ENCODE results near the gene RHOJ. TPM values are rescaled to one million over a fixed set of nuclear protein-coding genes. Genes with fewer than 3 reads are reported as not detected.
A peak's percentile ranks its signal among the peaks of the same experiment; 100 is the strongest.
"Not testable (repeated sequence)": the region's sequence is repeated elsewhere in the genome, so short reads cannot be mapped to it uniquely, and the experiment has no call there.

RHOJ gene
- total RNA-seq, 1 experiment from 2014 or later: not detected

- Histone ChIP-seq H3K4me2 (ENCODE audit: low read depth, low read length, poor library complexity, severe bottlenecking) (no peak overlapping the region), H3K4me1 (ENCODE audit: low read length) (no peaks in the 10 kb centered on the region)
- no peak for DNase-seq
These were observed 71.8 kb downstream of the RHOJ start for GRCh38 chr14:63276016-63276415.

GRCh38 chr14:63276492-63277342, 72.5 kb downstream of the RHOJ start:
- Histone ChIP-seq H3K36me3 (ENCODE audit: insufficient read depth, low read length) (no peaks in the 10 kb centered on the region), H4K20me1 (ENCODE audit: insufficient read depth, low read depth, low read length) (no peaks in the 10 kb centered on the region), H3K9me3 (ENCODE audit: low read length) (no peaks in the 10 kb centered on the region), H3K4me1 (ENCODE audit: low read length) (no peaks in the 10 kb centered on the region), H3K9me2 (replicated peaks; ENCODE audit: insufficient read depth, low read length) (no peaks in the 10 kb centered on the region), H3K4me2 (ENCODE audit: low read depth, low read length, poor library complexity, severe bottlenecking) (no peak overlapping the region), H3K79me2 (ENCODE audit: low read length) (no peaks in the 10 kb centered on the region), H2AFZ (ENCODE audit: low read length) (no peak overlapping the region), H3K27ac (ENCODE audit: low read length) (no peak overlapping the region), H3K9ac (ENCODE audit: low read length) (no peak overlapping the region), H3K27me3 (ENCODE audit: low read length) (no peaks in the 10 kb centered on the region), H3K4me3 (ENCODE audit: low read length) (no peak overlapping the region)
- DNase-seq: peak; percentile 82

More at GRCh38 chr14:63276016-63276415, 71.8 kb downstream of the RHOJ start:
- Histone ChIP-seq H3K27ac (ENCODE audit: low read length) (no peak overlapping the region), H4K20me1 (ENCODE audit: insufficient read depth, low read depth, low read length) (no peaks in the 10 kb centered on the region), H2AFZ (ENCODE audit: low read length) (no peak overlapping the region), H3K36me3 (ENCODE audit: insufficient read depth, low read length) (no peaks in the 10 kb centered on the region), H3K79me2 (ENCODE audit: low read length) (no peaks in the 10 kb centered on the region), H3K9ac (ENCODE audit: low read length) (no peak overlapping the region), H3K4me3 (ENCODE audit: low read length) (no peak overlapping the region), H3K9me2 (replicated peaks; ENCODE audit: insufficient read depth, low read length) (no peaks in the 10 kb centered on the region), H3K27me3 (ENCODE audit: low read length) (no peaks in the 10 kb centered on the region), H3K9me3 (ENCODE audit: low read length) (no peaks in the 10 kb centered on the region)

- Histone ChIP-seq H3K4me2 (ENCODE audit: low read depth, low read length, poor library complexity, severe bottlenecking) (no peak overlapping the region), H3K9me2 (replicated peaks; ENCODE audit: insufficient read depth, low read length) (no peaks in the 10 kb centered on the region), H3K27me3 (ENCODE audit: low read length) (no peaks in the 10 kb centered on the region), H3K9me3 (ENCODE audit: low read length) (no peaks in the 10 kb centered on the region), H3K4me1 (ENCODE audit: low read length) (no peaks in the 10 kb centered on the region), H3K79me2 (ENCODE audit: low read length) (no peaks in the 10 kb centered on the region), H3K9ac (ENCODE audit: low read length) (no peak overlapping the region), H3K36me3 (ENCODE audit: insufficient read depth, low read length) (no peaks in the 10 kb centered on the region), H4K20me1 (ENCODE audit: insufficient read depth, low read depth, low read length) (no peaks in the 10 kb centered on the region), H3K27ac (ENCODE audit: low read length) (no peak overlapping the region), H2AFZ (ENCODE audit: low read length) (no peak overlapping the region), H3K4me3 (ENCODE audit: low read length) (no peak overlapping the region)
- DNase-seq: no peak
These were observed 73.4 kb downstream of the RHOJ start for GRCh38 chr14:63277591-63278183.

- not testable (repeated sequence) for H3K9me3 ChIP-seq (ENCODE audit: low read length); H3K4me1 ChIP-seq (ENCODE audit: low read length); H3K79me2 ChIP-seq (ENCODE audit: low read length); H3K27ac ChIP-seq (ENCODE audit: low read length); H2AFZ ChIP-seq (ENCODE audit: low read length); H3K4me3 ChIP-seq (ENCODE audit: low read length); H3K36me3 ChIP-seq (ENCODE audit: insufficient read depth, low read length); DNase-seq; H3K9ac ChIP-seq (ENCODE audit: low read length); H3K9me2 ChIP-seq (replicated peaks; ENCODE audit: insufficient read depth, low read length); H4K20me1 ChIP-seq (ENCODE audit: insufficient read depth, low read depth, low read length); H3K4me2 ChIP-seq (ENCODE audit: low read depth, low read length, poor library complexity, severe bottlenecking); H3K27me3 ChIP-seq (ENCODE audit: low read length)
These were observed 75.7 kb downstream of the RHOJ start for GRCh38 chr14:63279933-63280332.

GRCh38 chr14:63282997-63283883, 79.0 kb downstream of the RHOJ start:
- no peak overlapping the region for H3K9ac ChIP-seq (ENCODE audit: low read length)
- H3K4me3 ChIP-seq (ENCODE audit: low read length): no peak overlapping the region
- no peaks in the 10 kb centered on the region for H3K36me3 ChIP-seq (ENCODE audit: insufficient read depth, low read length)
- H3K9me2 ChIP-seq (replicated peaks; ENCODE audit: insufficient read depth, low read length): no peaks in the 10 kb centered on the region
- H2AFZ ChIP-seq (ENCODE audit: low read length): peak overlapping the region; percentile 25
- DNase-seq: no peak
- H3K27ac ChIP-seq (ENCODE audit: low read length): no peak overlapping the region
- no peaks in the 10 kb centered on the region for H3K27me3 ChIP-seq (ENCODE audit: low read length)
- no peaks in the 10 kb centered on the region for H3K79me2 ChIP-seq (ENCODE audit: low read length)
- no peaks in the 10 kb centered on the region for H3K4me1 ChIP-seq (ENCODE audit: low read length)
- peak overlapping the region; percentile 15 for H3K4me2 ChIP-seq (ENCODE audit: low read depth, low read length, poor library complexity, severe bottlenecking)
- H4K20me1 ChIP-seq (ENCODE audit: insufficient read depth, low read depth, low read length): no peaks in the 10 kb centered on the region
- H3K9me3 ChIP-seq (ENCODE audit: low read length): no peaks in the 10 kb centered on the region

GRCh38 chr14:63283884-63284248, 79.6 kb downstream of the RHOJ start:
- Histone ChIP-seq H3K9me2 (replicated peaks; ENCODE audit: insufficient read depth, low read length) (no peaks in the 10 kb centered on the region), H4K20me1 (ENCODE audit: insufficient read depth, low read depth, low read length) (no peaks in the 10 kb centered on the region), H3K36me3 (ENCODE audit: insufficient read depth, low read length) (no peaks in the 10 kb centered on the region), H3K27ac (ENCODE audit: low read length) (no peak overlapping the region), H3K9me3 (ENCODE audit: low read length) (no peaks in the 10 kb centered on the region), H3K4me2 (ENCODE audit: low read depth, low read length, poor library complexity, severe bottlenecking) (no peak overlapping the region), H3K79me2 (ENCODE audit: low read length) (no peaks in the 10 kb centered on the region), H3K27me3 (ENCODE audit: low read length) (no peaks in the 10 kb centered on the region), H3K4me1 (ENCODE audit: low read length) (no peaks in the 10 kb centered on the region), H2AFZ (ENCODE audit: low read length) (no peak overlapping the region), H3K4me3 (ENCODE audit: low read length) (no peak overlapping the region), H3K9ac (ENCODE audit: low read length) (no peak overlapping the region)
- DNase-seq: no peak

GRCh38 chr14:63286071-63286470, 81.8 kb downstream of the RHOJ start:
- H3K4me2 ChIP-seq (ENCODE audit: low read depth, low read length, poor library complexity, severe bottlenecking): no peak overlapping the region
- H3K36me3 ChIP-seq (ENCODE audit: insufficient read depth, low read length): no peaks in the 10 kb centered on the region
- no peaks in the 10 kb centered on the region for H3K4me1 ChIP-seq (ENCODE audit: low read length)
- H3K9me3 ChIP-seq (ENCODE audit: low read length): no peaks in the 10 kb centered on the region
- H4K20me1 ChIP-seq (ENCODE audit: insufficient read depth, low read depth, low read length): no peaks in the 10 kb centered on the region
- H3K27me3 ChIP-seq (ENCODE audit: low read length): no peaks in the 10 kb centered on the region
- H3K79me2 ChIP-seq (ENCODE audit: low read length): no peaks in the 10 kb centered on the region
- no peak overlapping the region for H3K9ac ChIP-seq (ENCODE audit: low read length)
- no peak for DNase-seq
- no peak overlapping the region for H3K4me3 ChIP-seq (ENCODE audit: low read length)
- H2AFZ ChIP-seq (ENCODE audit: low read length): no peak overlapping the region
- H3K9me2 ChIP-seq (replicated peaks; ENCODE audit: insufficient read depth, low read length): no peaks in the 10 kb centered on the region
- H3K27ac ChIP-seq (ENCODE audit: low read length): no peak overlapping the region
